Epithelial cell of prostate (primary cell): Measurements from ENCODE around the gene SLIT3.

Experiments used
- DNase-seq: peaks from one replicate; pipeline ENCODE4 v3.0.0-alpha.2; 2011; ENCODE audit warnings: low read depth, low spot score
- H3K27ac ChIP-seq: fragments of 450-650 bp; 2 replicates; pipeline ENCODE4 v1.5.1; 2017; ENCODE audit warnings: mild to moderate bottlenecking

The SLIT3 gene

DNA sequence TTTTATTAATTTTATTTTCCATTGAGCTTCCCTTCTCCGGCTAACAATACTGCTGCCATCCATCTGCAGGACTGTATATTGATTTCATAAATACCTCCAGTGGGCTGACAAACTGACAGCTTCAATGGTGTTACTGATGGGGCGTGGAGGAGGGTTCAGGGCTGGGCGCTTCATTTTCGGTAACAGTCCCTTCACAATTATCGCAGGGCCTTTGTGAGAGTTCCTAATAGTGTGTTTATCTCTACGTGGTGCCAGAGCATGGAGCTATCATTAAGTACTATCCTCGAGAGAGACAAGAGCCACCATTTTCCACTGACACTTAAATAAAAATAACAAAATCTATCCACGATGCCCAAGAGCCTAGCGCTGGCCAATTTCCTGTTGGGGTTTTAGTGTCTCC lies 414.8 kb downstream of the SLIT3 start:
- H3K27ac ChIP-seq: no peak overlapping the region

DNA sequence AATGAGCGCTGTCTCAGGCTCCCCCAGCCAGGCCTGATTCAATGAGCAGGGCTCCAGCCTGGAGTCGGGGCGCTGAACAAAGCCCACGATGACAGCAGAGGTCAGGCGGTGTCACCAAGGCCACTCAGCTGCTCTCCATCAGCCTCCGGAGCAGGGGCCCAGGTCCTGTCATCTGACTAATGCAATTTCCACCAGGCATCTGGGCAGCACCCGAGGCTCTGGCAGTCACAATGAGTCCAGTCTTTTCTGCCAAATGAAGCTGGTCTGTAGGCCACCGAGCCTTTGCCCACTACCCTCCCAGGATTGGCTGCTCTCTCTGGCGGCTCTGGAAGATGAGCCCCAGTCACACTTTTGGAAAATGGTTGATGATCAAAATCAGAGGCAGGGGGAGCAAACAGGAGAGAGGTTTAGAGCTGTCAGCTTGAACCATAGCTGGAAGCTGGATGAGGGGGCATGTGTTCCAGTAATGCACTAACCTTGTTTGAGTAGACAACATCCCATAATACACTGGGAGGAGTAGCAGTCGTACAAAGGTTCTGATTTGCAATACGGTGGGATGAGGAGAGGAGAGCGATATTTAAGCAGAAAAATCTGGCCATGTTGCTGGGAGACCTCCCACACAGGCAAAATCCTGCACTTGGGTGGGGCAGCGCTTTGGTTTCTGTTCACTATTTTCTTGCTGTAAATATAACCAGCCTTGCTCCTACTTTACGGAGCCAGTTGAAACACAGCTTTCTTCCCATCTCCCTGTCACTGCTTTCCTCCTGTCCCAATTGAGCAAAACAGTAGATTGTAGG lies 415.4 kb downstream of the SLIT3 start:
- no peak for DNase-seq
- no peak overlapping the region for H3K27ac ChIP-seq

More for the DNA sequence above, 414.8 kb downstream of the SLIT3 start:
- no peak for DNase-seq

DNA sequence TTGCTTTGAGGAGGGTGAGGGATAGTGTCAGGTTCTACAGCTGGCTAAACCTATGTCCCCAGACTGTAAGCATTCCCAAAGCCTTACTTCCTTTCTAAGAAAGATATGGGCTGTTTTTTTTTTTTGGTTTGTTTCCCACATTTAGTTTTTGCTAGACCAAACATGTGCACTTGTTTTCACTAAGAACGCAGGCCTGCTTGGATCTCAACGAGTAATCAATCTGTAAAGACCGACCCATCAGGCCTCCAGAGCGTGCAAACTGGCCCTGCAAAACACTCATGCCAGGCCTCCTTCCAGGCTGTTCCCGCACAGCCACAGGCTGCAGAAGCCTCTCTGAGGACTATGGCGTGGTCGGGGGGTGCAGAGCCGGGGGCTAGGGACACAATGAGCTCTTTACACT lies 416.9 kb downstream of the SLIT3 start:
- H3K27ac ChIP-seq: no peak overlapping the region
- DNase-seq: no peak

DNA sequence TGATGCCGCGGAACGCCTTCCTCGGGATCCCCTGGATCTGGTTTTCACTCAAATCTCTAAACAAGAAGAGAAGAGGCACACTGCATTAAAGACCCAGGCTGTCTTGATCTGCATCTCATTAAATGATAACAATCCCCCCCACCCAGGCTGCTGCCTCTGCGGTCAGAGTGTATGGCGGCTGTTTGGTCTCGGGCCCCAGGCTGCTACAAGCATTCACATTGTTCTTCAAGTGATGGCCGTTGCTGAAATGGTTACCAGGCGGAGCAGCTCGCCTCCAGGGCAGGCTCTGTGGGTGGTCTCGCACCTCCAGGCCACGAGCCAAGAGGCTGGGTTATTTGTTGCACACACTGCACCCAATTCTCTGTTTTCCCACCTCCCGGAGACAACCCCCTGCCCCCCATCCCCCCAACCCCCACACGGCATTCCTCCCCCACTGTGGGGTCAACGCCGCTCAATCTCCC lies 417.6 kb downstream of the SLIT3 start:
- no peak for DNase-seq
- H3K27ac ChIP-seq: no peak overlapping the region

DNA sequence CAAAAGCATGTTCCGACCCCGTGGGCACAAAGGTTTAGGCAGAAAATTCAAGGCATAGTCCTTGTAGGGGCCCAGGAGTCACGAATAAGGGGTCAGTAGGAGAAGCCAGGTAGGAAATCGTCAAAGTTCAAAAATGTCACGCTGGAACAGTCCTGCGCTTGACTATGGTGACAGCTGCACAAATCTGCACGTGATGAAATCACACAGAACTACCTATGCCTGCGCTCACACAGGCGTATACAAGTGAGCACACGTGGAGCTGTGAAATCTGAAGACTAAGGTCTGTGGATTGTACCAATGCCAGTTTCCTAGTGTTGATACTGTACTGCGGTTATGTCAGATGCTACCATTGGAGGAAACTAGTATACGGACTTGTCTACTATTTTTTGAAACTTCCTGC lies 418.7 kb downstream of the SLIT3 start:
- no peak overlapping the region for H3K27ac ChIP-seq

DNA sequence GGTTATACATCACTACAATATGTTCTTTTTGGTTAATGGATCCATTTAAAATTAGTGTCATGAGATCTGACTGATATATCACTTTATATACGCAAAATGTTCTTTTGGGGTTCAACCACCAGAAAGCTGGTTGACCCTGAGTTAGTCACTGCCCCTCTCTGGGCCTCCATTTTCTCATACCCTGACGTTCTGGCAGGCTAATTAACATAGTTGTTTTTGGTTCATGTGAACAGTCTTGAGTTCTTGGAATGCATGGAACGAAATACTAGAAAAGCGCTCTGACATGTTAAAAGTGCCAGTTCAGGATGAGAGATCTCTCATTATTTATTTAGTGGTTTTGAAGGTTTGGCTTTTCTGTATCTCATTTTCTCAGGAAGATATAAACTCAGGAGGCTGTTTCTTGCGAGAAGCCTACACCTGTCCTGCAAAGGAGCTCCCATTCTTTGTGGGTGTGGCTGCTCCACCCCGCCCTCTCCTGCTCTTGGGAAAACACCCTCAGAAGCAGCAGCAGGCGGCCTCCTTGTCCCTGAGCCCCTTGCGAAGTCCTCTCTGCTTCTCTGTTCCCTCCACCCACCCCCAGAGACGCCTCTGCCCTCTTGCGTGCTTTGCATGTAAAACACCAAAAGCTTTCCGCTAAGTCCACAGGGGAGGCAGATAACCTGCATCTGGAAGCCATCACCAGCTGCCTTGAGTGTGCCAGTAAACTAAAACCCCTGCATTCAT lies 419.4 kb downstream of the SLIT3 start:
- H3K27ac ChIP-seq: no peak overlapping the region
- DNase-seq: no peak

More for the DNA sequence above, 418.7 kb downstream of the SLIT3 start:
- no peak for DNase-seq

DNA sequence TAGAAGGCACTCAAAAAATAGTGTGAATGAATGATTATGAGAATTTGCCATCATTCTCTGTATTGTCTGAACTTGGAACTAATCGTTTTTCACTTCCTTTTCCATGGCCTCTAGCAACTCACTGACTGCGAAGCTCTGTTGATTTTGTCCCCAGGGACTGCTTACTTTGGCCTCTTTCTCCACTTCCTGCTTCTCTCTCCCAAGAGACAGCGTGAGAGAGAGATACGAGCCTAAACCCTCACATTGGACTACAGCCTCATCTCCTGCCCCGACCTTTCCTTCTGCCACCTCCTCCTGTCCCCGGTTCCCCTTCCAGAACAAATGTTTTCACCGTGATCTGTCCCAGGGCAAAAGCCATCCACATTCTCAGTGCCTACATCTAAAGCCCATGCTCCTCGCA lies 421.0 kb downstream of the SLIT3 start:
- H3K27ac ChIP-seq: no peak overlapping the region
- no peak for DNase-seq

DNA sequence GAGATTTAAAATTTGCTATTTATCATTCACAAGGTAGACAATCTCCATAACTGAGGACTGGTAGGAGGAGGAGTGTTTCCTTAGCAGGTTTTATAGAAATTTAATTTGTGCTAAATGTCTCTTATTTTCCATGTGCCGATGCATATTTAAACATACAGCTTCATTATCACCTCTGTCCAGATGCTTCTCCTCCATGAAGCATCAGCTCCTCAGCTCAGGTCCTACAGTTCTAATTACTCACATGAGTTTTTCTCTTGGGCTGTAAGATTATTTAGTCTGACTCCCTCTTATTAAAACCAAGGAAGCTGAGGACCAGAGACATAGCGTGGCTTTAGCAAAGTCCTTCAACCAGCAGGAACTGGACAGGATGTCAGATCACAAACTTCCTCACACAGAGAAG lies 421.6 kb downstream of the SLIT3 start:
- DNase-seq: no peak
- H3K27ac ChIP-seq: no peak overlapping the region

DNA sequence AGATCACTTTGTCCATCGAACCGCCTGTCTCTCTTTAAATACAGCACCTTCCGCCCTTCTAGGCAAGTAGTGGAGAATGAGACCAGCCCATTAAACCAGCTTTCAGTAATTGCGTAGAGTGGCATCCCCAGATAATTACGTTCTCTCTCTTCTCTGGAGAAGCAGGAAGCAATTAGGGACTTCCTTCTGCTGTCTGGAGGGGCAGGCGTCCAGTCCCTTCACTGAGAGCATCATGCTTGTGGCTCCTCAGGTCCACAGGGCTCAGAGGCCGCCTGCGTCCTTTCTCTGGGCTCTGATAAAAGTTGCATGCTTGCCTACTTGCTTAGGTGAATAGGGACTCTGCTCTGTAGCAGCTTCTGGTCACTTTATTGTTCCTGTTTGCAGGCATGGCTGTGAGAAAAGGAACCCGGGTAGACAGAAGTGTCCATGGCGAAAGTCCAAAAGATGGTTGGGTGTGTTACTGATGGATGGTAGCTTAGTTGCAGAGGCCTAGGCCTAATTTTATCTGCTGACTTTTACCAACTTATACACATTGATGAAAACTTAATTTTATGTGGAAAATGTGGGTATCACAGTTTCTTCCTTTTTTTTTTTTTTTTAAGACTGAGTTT lies 422.7 kb downstream of the SLIT3 start:
- no peak for DNase-seq
- H3K27ac ChIP-seq: no peak overlapping the region

DNA sequence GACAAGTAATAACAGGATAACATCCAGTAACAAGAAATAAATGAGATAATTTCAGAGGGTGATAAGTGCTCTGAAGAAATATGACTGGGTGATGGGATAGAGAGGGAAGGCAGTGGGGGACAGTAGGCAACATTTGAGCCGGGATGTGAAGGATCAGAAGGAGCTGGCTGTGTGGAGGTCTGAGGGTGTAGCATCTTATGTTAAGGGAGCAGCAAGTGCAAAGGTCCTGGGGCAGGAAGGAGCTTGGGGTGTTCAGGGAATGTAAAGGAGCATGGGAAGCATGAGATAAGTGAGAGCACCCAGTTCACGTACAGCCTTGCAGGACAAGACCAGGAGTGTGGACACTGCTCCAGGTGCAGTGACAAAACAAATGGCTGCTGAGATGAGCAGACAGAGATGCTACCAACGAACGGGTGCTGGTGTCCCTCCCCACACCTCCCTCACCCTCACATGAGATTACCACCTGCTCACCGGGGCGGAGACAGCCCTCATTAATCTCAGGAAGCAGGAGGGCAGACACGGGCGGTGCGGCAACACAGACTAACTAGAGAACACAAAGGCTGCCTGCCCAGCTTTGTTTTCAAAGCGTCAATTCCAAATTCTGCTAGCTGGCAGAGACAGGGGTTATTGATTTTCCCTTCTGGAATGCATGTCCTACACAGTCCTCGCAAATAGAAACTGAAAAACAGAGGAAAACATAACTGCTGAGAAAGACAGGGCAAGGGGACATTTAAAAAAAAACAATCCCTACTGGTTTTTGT lies 423.6 kb downstream of the SLIT3 start:
- no peak overlapping the region for H3K27ac ChIP-seq
- no peak for DNase-seq

DNA sequence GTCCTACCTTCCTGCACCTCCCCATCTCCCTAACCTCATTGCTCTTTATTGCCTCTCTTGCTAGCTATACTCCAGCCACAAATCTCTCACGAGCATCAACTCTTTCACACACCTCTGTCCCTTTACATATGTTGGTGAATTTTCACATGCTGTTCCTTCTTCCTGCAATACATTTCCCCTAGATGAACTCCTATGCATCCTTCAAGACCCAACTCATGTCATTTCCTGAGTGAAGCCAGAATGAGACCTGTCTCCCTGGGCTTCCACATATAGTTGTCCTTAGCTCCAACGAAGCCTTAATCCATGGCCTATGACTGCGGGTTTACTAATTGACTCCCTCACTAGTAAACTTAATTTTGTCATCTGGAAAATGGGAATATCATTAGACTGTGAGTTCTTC lies 424.5 kb downstream of the SLIT3 start:
- no peak for DNase-seq
- H3K27ac ChIP-seq: no peak overlapping the region

DNA sequence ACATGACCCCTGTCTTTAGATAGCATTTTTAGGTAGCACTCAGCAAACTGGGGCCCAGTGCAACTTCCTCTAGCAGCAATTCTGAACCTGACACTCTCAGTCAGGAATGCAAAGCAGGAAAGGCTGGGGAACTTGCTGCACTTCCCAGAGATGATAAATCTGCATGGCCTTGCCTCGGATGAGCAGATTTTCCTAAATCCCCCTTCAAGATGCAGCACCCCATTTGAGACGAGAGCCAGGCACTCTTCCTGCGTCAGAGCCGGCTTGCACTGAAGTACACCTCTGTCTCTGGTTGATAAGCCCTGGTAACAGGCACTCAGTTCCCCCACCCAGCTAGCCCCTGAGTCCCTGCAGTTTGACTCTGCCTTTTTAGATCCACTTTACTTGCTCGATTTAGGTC lies 425.1 kb downstream of the SLIT3 start:
- no peak overlapping the region for H3K27ac ChIP-seq
- no peak for DNase-seq

DNA sequence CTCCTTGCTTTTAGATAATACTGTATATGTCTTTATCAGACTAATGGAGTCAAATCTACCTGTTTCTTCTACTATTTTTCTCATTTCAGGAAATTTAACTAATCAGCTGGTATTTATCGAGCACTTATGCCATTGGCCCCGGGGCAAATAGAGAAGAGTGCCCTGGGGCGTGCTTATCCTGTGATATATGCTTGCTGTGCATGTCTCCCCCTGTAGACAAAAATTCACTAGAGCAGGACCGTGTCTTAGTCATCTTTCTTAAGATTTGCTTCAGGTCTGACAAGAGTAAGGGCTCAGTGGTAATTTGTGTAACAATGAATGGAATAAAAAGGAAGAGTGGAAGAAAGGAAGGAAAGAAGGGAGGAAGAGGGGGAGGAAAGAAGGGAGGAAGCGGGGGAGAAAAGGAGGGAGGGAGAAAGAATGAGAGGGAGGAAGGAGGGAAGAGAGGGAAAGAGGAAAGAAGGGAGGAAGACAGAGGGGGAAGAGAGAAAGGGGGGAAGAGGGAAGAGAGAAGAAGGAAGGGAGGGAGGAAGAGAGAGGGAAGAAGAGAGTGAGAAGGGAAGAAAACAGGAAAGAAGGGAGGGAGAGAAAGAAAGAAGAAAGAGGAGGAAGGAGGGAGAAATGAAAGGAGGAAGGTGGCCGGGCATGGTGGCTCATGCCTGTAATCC lies 426.1 kb downstream of the SLIT3 start:
- no peak for DNase-seq
- no peak overlapping the region for H3K27ac ChIP-seq

DNA sequence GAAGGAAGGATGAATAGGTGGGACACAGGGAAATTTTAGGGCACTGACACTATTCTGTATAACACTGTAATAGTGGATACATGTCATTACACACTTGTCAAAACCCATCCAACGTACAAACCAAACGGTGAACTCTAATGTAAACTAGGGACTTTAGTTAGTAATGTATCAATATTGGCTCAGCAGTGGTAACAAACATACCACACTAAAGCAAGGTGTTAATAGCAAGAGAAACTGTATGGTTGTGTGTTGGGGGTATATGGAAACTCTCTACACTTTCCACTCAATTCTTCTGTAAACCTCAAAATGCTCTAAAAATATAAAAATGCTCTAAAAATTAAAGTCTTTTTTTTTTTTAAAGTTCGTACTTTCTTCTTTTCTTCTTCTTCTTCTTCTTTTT lies 428.7 kb downstream of the SLIT3 start:
- DNase-seq: no peak
- H3K27ac ChIP-seq: no peak overlapping the region

DNA sequence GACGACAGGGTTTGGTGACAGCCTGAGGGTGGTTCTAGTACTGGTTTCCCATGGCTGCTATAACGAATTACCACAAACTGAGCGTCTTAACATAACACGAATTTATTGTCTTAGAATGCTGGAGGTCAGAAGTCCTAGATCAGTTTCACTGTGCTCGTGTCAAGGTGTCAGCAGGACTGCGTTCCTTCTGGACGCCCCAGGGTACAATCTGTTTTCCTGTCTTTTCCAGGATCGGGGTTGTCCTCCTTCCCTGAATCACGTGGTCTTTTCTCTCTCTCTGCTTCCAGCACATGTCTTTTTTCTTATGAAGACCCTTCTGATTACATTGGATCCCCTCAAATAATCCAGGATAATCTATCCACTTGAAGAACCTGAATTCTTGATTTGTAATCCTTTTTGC lies 430.0 kb downstream of the SLIT3 start:
- no peak for DNase-seq
- H3K27ac ChIP-seq: no peak overlapping the region

DNA sequence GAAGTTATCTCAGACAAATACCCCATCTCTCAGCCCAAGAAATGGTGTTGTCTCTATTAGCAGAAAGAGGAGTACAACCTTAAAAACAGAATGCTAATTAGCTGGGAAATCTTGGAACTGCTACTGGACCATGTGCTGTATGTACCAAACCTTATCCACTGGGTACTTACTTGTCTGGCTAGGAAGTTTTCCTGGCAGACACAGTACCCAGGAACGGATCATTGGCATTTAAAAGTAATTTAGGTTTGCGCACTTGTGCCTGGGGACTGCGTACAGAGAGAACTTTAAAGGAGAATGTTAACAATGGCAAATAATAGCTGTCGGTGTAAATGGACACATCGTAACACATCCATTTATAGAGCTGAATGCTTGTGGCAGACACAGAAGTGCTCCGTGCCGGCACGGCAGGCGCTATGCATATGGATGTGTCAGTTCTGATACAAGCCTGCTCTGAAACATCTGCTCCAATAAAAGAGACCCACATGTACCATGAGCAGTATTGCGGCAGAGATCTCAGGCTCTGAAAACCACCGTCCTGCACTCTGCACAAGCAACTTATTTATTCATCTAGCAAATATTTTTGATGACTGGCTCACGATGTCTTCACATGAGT lies 431.2 kb downstream of the SLIT3 start:
- no peak overlapping the region for H3K27ac ChIP-seq
- DNase-seq: no peak

DNA sequence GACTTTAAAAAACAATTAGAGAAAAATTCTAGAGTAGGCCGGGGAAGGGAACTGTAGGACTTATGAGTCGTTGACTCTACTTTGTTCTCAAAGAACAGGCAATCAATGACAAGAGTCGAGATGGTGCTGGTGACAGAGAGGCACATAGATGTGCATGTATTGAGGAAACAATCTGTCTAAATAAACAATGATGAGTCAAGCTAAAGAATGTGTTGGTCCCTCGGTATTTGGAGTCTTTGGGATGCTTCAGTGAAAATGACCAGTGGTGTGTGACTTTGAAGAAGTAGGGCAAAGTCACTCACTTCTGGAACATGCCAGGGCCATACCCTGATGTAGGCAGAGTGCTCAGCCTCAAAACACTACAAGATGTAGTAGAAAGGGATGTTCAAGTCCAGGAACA lies 433.7 kb downstream of the SLIT3 start:
- no peak for DNase-seq
- no peak overlapping the region for H3K27ac ChIP-seq

DNA sequence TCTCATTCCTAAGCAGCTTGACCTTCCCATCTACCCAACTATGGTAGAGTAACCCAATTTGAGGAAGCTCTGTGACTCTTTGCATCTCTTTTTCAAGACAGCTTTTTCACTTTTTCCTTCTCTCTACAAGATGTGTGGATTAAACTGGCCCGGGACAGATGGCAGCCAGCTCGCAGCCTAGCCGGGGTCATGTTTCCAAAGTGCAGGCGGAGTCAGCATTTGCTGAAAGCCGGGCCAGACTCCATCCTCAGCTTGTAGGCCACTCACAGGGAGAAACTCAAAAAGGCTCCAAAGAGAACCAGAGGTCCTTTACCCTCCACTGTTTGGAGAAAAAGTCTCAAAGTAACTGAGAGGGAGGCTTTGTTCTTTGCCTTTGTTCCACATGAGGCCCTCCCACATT lies 435.0 kb downstream of the SLIT3 start:
- no peak for DNase-seq

DNA sequence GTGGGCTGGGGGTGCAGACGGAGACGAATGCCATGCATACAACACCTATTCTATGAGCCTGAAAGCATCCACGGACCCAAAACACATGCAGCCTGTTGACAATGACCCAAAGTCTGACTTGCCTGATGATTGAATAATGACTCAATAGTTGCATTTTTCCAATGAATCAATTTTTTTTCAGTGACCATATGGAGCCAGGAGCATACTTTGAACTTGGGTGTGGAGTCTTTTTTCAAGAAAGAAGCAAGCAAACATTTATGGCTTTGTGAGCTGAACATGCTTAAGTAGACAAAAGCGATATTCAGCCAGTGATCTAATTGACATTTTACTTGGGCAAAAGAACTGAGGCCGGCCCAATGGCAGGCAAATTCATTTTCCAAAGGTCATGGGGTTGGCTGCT lies 437.9 kb downstream of the SLIT3 start:
- DNase-seq: no peak
- no peak overlapping the region for H3K27ac ChIP-seq

More for the DNA sequence above, 435.0 kb downstream of the SLIT3 start:
- no peak overlapping the region for H3K27ac ChIP-seq

DNA sequence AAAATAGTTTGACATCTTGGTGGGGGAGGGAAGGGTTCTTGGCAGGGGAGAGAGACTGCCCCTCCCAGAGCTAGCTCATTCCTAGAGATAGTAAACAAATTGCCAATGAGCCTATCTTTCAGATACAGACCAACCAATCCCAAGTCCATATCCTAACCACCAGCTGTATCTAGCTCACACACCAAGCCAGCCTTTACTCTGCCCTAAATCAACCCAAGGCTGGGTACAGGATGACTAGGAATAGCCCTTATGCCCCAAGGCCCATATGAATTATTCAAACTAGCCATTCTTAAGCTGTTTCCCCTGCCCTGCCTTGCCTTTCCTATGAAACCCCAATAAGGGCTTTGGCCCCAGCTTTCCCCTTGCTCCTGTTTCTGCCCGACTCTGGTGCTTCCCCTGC lies 440.4 kb downstream of the SLIT3 start:
- no peak for DNase-seq
- H3K27ac ChIP-seq: no peak overlapping the region
